HG03342 (cell line): ENCODE data around the gene COA8.
A peak's percentile ranks its signal among the peaks of the same experiment; 100 is the strongest.

ENCODE experiments used
- ATAC-seq: cut with Tn5 transposase; IDR thresholded peaks from one replicate; pipeline ENCODE4 v1.9.1; 2021; ENCODE audit warnings: mild to moderate bottlenecking, moderate library complexity; ENCODE audit not compliant: unreplicated experiment

Gene COA8

GRCh38 chr14:103616635-103617300 is 54.0 kb downstream of the COA8 start:
- no peak for ATAC-seq

GRCh38 chr14:103619057-103619456 is 56.3 kb downstream of the COA8 start:
- ATAC-seq, result no peak

DNA sequence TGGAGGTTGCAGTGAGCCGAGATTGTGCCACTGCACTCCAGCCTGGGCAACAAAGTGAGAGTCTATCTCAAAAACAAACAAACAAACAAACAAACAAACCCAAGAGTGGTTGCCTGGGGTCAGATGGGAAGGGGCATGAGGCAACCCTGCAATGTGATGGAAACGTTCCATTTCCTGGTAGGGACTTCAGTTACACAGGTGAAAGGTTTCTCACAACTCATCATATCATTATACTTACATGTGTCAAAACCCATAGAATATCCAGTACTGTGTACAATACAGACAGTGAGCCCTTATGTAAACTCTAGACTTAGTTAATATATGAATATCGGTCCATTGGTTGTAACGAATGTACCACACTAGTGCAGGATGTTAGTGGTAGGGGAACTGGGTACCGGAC is 59.1 kb downstream of the COA8 start:
- ATAC-seq, result no peak

GRCh38 chr14:103623308-103623707 is 60.5 kb downstream of the COA8 start:
- no peak for ATAC-seq

GRCh38 chr14:103623883-103624482 is 61.2 kb downstream of the COA8 start:
- ATAC-seq, result no peak

GRCh38 chr14:103624860-103625259 is 62.1 kb downstream of the COA8 start:
- ATAC-seq, result no peak

- no peak for ATAC-seq
Observed at GRCh38 chr14:103625356-103626095, 62.8 kb downstream of the COA8 start.

- ATAC-seq, result no peak
Observed at GRCh38 chr14:103626146-103626850, 63.5 kb downstream of the COA8 start.

GRCh38 chr14:103627073-103628025 is 64.6 kb downstream of the COA8 start:
- no peak for ATAC-seq

- ATAC-seq, result no peak
Observed at GRCh38 chr14:103628221-103628683, 65.5 kb downstream of the COA8 start.

DNA sequence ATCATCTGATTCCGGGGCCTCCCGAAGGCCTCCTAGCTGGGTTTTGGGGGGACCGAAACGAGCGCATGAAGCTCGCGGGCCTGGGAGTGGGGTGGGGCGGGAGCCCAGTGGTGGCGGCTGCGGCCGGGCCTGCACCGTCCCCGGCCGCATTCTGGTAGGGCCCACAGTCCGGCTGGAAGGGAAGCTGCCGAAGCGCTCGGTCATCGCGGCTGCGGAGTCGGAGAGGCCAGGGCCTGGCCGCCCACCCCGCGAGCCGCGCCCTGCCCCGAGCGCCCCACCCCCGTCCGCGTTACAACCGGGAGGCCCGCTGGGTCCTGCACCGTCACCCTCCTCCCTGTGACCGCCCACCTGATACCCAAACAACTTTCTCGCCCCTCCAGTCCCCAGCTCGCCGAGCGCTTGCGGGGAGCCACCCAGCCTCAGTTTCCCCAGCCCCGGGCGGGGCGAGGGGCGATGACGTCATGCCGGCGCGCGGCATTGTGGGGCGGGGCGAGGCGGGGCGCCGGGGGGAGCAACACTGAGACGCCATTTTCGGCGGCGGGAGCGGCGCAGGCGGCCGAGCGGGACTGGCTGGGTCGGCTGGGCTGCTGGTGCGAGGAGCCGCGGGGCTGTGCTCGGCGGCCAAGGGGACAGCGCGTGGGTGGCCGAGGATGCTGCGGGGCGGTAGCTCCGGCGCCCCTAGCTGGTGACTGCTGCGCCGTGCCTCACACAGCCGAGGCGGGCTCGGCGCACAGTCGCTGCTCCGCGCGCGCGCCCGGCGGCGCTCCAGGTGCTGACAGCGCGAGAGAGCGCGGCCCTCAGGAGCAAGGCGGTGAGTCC is 66.1 kb downstream of the COA8 start, which contains the start of gene KLC1:
Gene KLC1, plus strand, starts transcription at position 528 of the 819 bp plus-strand sequence. CDS start 25,354 bp downstream, outside the sequence.
- ATAC-seq, result peak; percentile 63

- peak; percentile 31 for ATAC-seq
Observed at GRCh38 chr14:103629503-103630121, 66.9 kb downstream of the COA8 start.

DNA sequence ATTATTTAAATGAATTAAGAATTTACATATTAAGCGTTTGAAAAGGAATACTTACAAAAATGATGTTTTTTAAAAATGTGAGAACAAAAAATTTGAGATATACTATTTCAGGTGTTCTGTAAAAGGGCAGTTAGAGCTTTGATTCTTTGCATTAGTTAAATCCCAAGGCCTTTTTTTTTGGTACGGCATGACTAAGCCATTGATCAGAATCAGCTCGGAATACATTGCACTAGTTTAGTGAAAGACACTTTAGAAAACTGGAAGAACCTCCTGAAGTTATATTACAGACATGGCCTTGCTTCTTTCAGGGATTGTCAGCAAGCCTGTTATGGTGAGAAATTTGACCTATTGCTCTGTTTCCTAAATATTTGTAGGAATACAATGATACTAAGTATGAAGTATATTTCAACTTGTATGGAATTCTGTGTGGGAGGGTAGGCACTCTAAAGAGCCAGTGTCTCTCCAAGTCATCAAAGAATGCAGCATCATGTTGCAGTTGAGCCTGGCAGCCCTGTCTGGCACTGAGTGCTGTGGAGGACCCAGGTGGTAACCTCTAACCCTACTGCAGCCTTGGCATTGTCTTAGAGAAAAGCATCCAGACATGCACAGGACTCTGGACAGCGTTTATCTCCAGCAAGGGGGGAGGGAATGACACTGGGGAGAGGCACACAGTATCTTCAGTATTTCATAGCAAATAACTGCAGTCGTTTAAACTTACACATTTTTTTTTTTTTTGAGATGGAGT is 67.8 kb downstream of the COA8 start:
- ATAC-seq, result no peak

DNA sequence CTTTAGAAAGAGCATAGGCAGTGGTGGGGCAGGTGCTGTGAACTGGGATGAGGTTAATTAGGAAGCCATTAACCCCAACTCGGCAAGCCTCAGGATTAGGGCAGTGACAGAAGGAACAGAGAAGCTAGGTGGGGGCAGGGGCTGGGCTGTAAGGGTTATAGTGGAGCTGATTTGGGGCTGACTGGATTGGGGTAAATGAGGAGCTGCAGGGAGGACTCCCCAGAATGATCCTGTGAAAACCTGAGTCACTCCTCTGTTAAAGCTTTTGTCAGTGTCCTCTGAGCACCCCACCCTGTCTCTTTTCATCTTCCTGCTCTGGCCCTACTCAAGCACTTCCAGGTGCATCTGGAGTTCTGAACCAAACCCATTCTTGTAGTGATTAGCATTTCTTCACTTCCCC is 70.6 kb downstream of the COA8 start:
- no peak for ATAC-seq

- ATAC-seq, result no peak
Observed at GRCh38 chr14:103634156-103634555, 71.4 kb downstream of the COA8 start.

DNA sequence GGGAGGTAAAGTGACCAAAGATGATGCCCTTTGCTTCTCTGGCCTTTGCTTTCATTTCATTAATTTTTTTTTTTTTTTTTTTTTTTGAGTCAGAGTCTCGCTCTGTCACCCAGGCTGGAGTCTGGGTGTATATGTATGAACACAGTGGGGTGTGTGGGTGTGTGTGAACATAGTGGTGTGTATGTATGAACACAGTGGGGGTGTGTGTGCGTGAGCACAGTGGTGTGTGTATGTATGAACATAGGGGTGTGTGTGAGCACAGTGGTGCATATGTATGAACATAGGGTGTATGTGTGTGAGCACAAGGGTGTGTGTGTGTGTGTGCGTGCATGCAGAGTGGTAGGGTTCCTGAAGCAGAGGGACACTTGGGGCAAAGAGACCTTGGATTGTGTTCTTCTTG is 75.8 kb downstream of the COA8 start:
- ATAC-seq, result no peak
